ENCODE measurements around the gene FGGY.

GRCh38 chr1:59552007-59552406 lies 255.1 kb downstream of the FGGY start:
- TF ChIP-seq CTCF (IDR thresholded peaks at IDR 0.05), result no peak
- TF ChIP-seq EZH2 (IDR thresholded peaks at IDR 0.05; ENCODE audit: borderline replicate concordance, insufficient read depth, low read depth, low read length, poor library complexity, severe bottlenecking), result no peak
